Mesenchymal stem cell (in vitro differentiated cells and primary cell): ENCODE results near the gene COQ4.

Experiments used
- DNase-seq: peaks from one replicate; pipeline ENCODE4 v3.0.0-alpha.2; 2013
- H2AFZ ChIP-seq: one replicate; pipeline ENCODE4 v1.6.1; 2013; ENCODE audit warnings: low read depth, mild to moderate bottlenecking, control low read depth, inconsistent platforms, low read length, moderate library complexity
- H2AK5ac ChIP-seq: 2 replicates; pipeline ENCODE4 v1.6.1; 2013; ENCODE audit warnings: low read length, moderate library complexity, mild to moderate bottlenecking, inconsistent platforms; ENCODE audit not compliant: severe bottlenecking
- H2BK120ac ChIP-seq: one replicate; pipeline ENCODE4 v1.6.1; 2013; ENCODE audit warnings: low read depth, mild to moderate bottlenecking, inconsistent platforms, low read length, moderate library complexity
- H2BK12ac ChIP-seq, 2 experiments: one replicate each; pipeline ENCODE4 v1.6.1; 2013; ENCODE audit warnings: inconsistent platforms in 2 of 2, low read length in 2 of 2, mild to moderate bottlenecking in 2 of 2, moderate library complexity in 2 of 2, control low read depth in 1 of 2
- H2BK15ac ChIP-seq: one replicate; pipeline ENCODE4 v1.6.1; 2013; ENCODE audit warnings: mild to moderate bottlenecking, low read depth, inconsistent platforms; ENCODE audit not compliant: poor library complexity, severe bottlenecking
- H2BK5ac ChIP-seq: 2 replicates; pipeline ENCODE4 v1.6.1; 2013; ENCODE audit warnings: low read depth, mild to moderate bottlenecking, low read length, control low read depth, inconsistent platforms; ENCODE audit not compliant: poor library complexity, severe bottlenecking
- H3K14ac ChIP-seq, 2 experiments: one replicate each; pipeline ENCODE4 v1.6.1; 2013; ENCODE audit warnings: inconsistent platforms in 2 of 2, low read length in 2 of 2, control low read depth in 1 of 2, mild to moderate bottlenecking in 1 of 2, moderate library complexity in 1 of 2
- H3K18ac ChIP-seq, 2 experiments: one replicate each; pipeline ENCODE4 v1.6.1; 2013; ENCODE audit warnings: inconsistent platforms in 2 of 2, low read length in 2 of 2, control low read depth in 1 of 2, low read depth in 1 of 2, mild to moderate bottlenecking in 1 of 2
- H3K23ac ChIP-seq, 2 experiments: one replicate each; pipeline ENCODE4 v1.6.1; 2013; ENCODE audit warnings: inconsistent platforms in 2 of 2, low read length in 2 of 2, mild to moderate bottlenecking in 2 of 2, moderate library complexity in 2 of 2, control low read depth in 1 of 2
- H3K27ac ChIP-seq: 2 replicates; pipeline ENCODE4 v1.5.1; 2013; ENCODE audit warnings: mild to moderate bottlenecking, moderate library complexity, low read length, control low read depth, inconsistent platforms; ENCODE audit not compliant: poor library complexity, severe bottlenecking
- H3K27me3 ChIP-seq, 2 experiments: 2 replicates each; pipeline versions ENCODE4 v1.6.1 to v1.7.0; 2013; ENCODE audit warnings: low read length in 2 of 2, mild to moderate bottlenecking in 2 of 2, moderate library complexity in 2 of 2, control low read depth in 1 of 2, inconsistent platforms in 1 of 2; ENCODE audit not compliant: control insufficient read depth in 1 of 2, insufficient read depth in 1 of 2
- H3K36me3 ChIP-seq, 2 experiments: 2 replicates each; pipeline versions ENCODE4 v1.6.1 to v1.7.0; 2013; ENCODE audit warnings: low read length in 2 of 2, control low read depth in 1 of 2, inconsistent platforms in 1 of 2, low read depth in 1 of 2, mild to moderate bottlenecking in 1 of 2; ENCODE audit not compliant: insufficient read depth in 2 of 2, control insufficient read depth in 1 of 2
- H3K4ac ChIP-seq, 2 experiments: one replicate each; pipeline ENCODE4 v1.6.1; 2013; ENCODE audit warnings: inconsistent platforms in 2 of 2, low read length in 2 of 2, mild to moderate bottlenecking in 2 of 2, moderate library complexity in 2 of 2, control low read depth in 1 of 2, low read depth in 1 of 2
- H3K4me1 ChIP-seq: 2 replicates; pipeline ENCODE4 v1.6.1; 2013; ENCODE audit warnings: low read depth, low read length, control low read depth; ENCODE audit not compliant: control insufficient read depth, insufficient read depth
- H3K4me2 ChIP-seq: 2 replicates; pipeline ENCODE4 v1.6.1; 2013; ENCODE audit warnings: low read length, mild to moderate bottlenecking, inconsistent platforms; ENCODE audit not compliant: poor library complexity, severe bottlenecking
- H3K4me3 ChIP-seq, 2 experiments: 2 replicates each; pipeline versions ENCODE4 v1.5.1 to v1.7.0; 2013; ENCODE audit warnings: low read length in 2 of 2, mild to moderate bottlenecking in 2 of 2, control low read depth in 1 of 2, low read depth in 1 of 2; ENCODE audit not compliant: insufficient read depth in 1 of 2
- H3K79me1 ChIP-seq: replicated peaks from 2 replicates; pipeline ENCODE4 v1.6.1; 2013; ENCODE audit warnings: mild to moderate bottlenecking, control low read depth, low read length, inconsistent platforms; ENCODE audit not compliant: poor library complexity, severe bottlenecking
- H3K9ac ChIP-seq: 2 replicates; pipeline ENCODE4 v1.7.0; 2013; ENCODE audit warnings: mild to moderate bottlenecking, low read length, moderate library complexity
- H3K9me3 ChIP-seq: 2 replicates; pipeline ENCODE4 v1.7.0; 2013; ENCODE audit warnings: mild to moderate bottlenecking, low read length; ENCODE audit not compliant: control insufficient read depth
- H4K8ac ChIP-seq: one replicate; pipeline ENCODE4 v1.6.1; 2013; ENCODE audit warnings: inconsistent platforms, mild to moderate bottlenecking, low read length, moderate library complexity
- H4K91ac ChIP-seq: one replicate; pipeline ENCODE4 v1.6.1; 2013; ENCODE audit warnings: mild to moderate bottlenecking, low read length, inconsistent platforms
- WGBS: methylation state at CpG from one replicate; pipeline ENCODE4 v1.1.7; 2013; ENCODE audit warnings: mixed read lengths; 5-methylcytosine and 5-hydroxymethylcytosine counted together

The COQ4 gene

DNA sequence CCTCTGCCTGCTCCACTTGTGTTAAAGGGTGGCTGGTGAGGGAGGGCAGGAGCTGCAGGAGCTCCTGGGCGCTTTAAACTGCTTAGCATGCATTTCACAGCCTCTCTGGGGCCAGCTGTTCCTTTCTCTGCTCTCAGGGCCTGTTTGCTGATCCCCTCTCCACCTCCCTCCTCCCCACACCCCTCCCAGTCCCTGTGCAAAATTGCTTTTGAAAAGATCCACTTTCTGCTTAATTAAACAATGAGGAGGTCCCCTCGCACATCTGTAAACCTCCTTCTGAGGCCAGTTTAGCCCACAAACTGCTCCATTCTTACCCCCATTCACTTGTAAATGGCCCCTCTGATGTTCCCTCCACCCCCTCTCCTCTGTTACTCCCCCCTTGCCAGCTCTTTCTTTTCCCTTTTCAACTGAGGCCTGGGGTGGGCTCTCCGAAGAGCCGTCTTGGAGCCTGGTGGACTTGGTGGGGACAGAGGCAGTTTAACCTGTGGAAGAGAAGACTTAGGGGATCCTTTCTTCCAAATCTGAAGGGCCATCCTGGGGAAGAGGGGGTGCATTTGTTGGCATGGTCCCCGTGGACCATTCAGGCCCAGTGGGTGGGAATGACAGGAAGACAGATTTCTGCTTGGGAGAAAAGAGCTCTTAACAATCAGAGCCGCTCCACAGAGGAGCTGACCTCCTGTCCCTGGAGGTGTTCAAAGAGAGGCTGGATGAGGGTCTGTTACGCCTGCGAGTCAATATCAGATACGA is 60.5 kb downstream of the COQ4 start:
- DNase-seq = no peak
- no peak overlapping the region for H4K91ac ChIP-seq
- no peak overlapping the region for H3K4me3 ChIP-seq
- WGBS = 74% methylated on average over 9 of the region's 9 CpGs
- no peak overlapping the region for H3K9ac ChIP-seq
- H3K4me2 ChIP-seq = no peak overlapping the region
- no peak overlapping the region for H2BK15ac ChIP-seq
- H2BK5ac ChIP-seq = no peak overlapping the region
- no peak overlapping the region for H4K8ac ChIP-seq
- H3K79me1 ChIP-seq = peaks cover 41% of the 10 kb centered on the region
- no peak overlapping the region for H2BK120ac ChIP-seq
- H3K4ac ChIP-seq = no peak overlapping the region
- peaks cover 59 to 70% of the 10 kb centered on the region in 2 experiments for H3K36me3 ChIP-seq
- no peak overlapping the region for H2AFZ ChIP-seq
- no peak overlapping the region for H3K27ac ChIP-seq
- H2BK12ac ChIP-seq = no peak overlapping the region
- no peaks in the 10 kb centered on the region for H3K27me3 ChIP-seq
- H3K23ac ChIP-seq = no peak overlapping the region
- no peak overlapping the region for H3K14ac ChIP-seq
- no peak overlapping the region for H3K18ac ChIP-seq
- no peaks in the 10 kb centered on the region for H3K9me3 ChIP-seq
- H3K4me1 ChIP-seq = peaks cover 6% of the 10 kb centered on the region
- H2AK5ac ChIP-seq = no peak overlapping the region
